ENCODE data around the gene HHATL.

Gene HHATL

GRCh38 chr3:42651248-42652091 lies 51.1 kb downstream of the HHATL start:
- no peak for DNase-seq

GRCh38 chr3:42649783-42650182 lies 52.8 kb downstream of the HHATL start:
- no peak for DNase-seq

- no peak for DNase-seq
These were observed 53.6 kb downstream of the HHATL start for GRCh38 chr3:42649006-42649405.

GRCh38 chr3:42647821-42648459 lies 54.7 kb downstream of the HHATL start:
- no peak for DNase-seq

Data from CD4-positive, alpha-beta T cell treated with Interleukin-15 for 1 hour (primary cell).